HG02973 (cell line): ENCODE data around the gene MOB4.
"Not testable (repeated sequence)": the region's sequence is repeated elsewhere in the genome, so short reads cannot be mapped to it uniquely, and the experiment has no call there.

Source experiments
- ATAC-seq: cut with Tn5 transposase; IDR thresholded peaks from one replicate; pipeline ENCODE4 v1.9.1; 2021; ENCODE audit warnings: moderate library complexity; ENCODE audit not compliant: unreplicated experiment

The MOB4 gene

DNA sequence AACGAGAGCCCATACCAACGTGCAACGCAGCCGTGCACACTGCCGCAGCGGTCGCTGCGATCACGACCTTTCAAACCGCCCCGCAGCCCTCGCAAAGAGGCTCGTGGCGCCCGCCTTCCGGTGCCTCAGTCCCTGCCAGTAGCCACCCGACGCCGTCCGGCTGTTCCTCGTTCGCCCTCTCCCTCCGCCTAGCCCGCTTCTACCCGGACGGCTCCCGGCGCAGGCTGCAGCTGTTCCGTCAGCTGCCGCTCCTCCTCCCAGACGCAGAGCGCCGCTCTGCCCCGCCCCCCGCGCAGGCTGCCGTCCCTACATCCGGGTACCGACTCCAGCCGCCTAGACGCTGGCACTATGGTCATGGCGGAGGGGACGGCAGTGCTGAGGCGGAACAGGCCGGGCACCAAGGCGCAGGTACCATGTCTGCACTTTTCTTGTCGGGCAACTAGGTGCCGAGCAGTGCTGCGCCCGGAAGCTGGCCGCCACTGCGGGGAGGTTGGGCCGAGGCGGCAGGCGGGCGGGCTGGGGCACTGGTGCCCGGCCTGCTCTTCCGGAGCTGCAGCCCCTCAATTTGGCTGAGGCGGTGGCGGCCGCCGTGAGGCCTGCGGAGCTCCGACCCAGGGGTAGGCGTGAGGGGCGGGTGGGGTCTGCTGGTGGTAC, at the start of gene MOB4:
TSS of gene MOB4 (plus strand) at position 328 of the 654 bp plus-strand sequence. CDS start at position 349, 21 bp downstream.
- peak; percentile 94 for ATAC-seq

DNA sequence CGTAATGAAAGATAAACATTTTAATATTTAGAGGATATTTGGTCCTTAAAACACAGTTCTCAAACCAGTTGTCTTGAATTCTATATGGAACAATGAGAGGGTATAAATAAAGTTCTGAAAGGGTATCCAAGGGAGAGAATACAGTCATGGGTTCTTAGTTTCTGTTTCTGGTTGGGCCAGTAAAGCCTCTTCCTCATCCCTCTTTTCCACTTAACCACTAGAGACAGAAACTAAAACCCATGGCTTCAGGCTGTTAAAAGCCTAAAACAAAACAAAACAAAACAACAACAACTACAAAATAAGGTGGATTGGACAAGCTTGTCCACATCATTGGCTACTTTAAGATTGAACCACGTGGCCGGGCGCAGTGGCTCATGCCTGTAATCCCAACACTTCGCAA, 43.7 kb upstream of the MOB4 start:
- no peak for ATAC-seq

DNA sequence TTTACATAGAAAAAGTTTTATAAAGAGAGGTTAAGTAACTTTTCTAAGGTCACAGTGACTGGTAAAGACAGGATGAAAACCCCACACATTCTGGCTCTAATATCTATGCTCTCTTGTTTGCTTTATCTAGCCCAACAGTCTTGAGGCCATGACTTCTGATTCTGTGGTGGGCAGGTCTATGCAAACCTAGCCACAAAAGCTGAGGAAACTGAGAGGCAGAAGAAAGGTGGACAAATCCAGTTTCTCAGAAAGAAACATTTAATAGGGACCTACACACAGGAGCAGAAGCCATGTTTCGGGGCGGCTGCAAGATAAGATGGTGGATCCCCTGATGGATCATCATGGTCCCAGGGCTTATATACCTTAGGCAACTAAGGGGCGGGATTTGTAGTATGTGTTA, 38.1 kb upstream of the MOB4 start:
- ATAC-seq, result no peak

DNA sequence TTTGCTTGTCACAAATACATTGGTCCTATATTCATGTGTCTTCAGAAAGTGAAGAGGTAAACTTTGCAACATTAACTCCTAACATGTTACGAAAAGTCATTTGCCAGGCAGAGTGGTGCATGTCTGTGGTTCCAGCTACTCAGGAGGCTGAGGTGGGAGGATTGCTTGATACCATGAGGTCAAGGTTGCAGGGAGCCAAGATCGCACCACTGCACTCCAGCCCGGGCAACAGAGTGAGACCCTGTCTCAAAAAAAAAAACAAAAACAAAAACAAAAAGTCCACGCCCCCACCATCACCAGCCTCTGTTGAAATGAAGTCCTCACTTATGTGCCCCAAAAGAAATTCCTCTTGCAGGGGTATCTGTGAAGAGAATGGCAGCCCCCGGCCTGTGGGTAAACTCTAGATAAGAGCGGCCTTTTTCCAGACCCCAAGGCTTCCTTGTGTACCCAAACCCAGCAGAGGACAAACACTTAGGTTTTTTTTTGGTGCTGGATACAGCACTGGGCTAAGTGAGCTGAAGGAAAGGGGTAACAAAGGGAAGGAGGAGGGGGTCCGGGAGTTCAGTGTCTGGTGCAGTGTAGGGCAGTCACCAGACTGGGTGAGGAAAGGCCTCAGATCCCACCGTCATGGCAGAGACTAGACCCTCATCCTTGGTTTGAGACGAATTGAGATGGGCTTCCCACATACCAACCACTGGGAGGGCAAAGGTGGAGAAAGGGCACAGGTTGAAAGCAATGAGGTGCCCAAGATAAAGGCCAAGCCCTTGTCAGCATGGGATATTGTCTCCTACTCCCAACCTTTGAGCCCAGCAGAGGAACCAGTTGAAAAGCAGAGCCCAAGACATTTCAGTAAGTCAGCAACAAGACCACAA, 35.5 kb upstream of the MOB4 start:
- ATAC-seq, result no peak

DNA sequence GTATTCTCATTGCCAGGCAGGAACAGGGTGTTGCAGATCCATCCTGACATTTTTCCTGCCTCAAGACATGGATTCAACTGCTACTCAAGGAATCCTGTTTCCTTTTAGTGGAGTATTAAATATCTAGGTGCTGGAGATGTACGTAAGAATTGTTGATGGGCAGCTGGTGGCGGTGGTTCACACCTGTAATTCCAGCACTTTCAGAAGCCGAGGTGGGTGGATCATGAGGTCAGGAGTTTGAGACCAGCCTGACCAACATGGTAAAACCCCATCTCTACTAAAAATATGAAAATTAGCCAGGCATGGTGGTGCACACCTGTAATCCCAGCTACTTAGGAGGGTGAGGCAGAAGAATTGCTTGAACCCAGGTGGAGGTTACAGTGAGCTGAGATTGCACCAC, 31.6 kb upstream of the MOB4 start:
- not testable (repeated sequence) for ATAC-seq

DNA sequence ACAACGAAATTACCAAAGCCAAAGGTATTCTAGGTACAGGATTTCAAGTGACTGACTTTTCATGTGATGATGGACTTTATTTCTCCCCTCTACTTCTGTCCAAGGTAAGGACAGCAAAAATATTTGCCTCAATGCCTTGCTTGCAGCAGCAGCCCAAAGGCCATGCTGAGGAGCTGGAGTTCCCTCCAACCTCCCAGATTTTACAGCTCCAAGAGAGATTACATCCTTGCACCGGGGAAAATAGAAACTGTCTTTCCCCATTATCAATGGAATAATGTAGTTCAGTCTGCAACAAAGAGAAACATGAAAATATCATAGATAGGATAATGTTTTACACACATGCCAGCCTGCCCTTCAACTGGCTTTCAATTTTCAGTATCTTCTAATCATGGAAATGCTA, 29.7 kb upstream of the MOB4 start:
- ATAC-seq, result no peak

DNA sequence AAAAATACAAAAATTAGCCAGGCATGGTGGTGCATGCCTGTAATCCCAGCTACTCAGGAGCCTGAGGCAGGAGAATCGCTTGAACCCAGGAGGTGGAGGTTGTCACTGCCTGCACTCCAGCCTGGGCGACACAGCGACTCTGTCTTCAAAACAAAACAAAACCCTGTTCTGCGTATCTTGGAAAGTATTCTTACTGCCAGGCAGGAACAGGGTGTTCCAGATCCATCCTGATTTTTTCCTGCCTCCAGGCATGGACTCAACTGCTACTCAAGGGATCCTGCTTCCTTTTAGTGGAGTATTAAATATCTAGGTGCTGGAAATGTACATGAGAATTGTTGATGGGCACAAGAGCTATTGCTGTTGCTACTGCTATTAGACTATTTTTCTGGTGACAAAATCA, 28.5 kb upstream of the MOB4 start:
- ATAC-seq, result no peak

DNA sequence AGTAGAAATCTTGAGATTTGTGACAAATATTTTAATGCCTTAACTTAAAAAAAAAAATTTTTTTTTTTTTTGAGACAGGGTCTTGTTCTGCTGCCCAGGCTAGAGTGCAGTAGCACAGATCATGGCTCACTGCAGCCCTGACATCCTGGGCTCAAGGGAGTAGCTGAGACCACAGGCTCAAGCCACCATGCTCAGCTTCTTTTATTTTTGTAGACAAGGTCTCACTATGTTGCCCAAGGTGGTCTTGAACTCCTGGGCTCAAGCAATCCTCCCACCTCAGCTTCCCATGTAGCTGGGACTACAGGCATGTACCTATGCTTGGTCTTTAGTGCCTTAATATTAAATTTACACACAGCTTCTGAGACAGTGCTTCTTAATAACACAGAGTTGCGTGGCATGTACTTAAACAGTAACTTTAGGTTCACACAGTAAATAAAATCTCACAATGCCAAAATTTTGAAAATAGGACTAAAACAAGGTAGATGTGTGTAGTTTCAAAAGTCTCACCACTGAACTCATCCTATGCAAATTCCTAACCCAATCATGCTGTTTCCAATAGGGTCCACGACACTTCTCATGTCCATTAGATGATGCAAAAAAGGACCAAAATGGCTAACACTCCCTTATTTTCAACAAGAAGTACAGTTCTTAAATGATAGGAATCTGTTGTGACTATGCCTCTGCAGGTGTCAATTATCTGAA, 20.3 kb upstream of the MOB4 start:
- ATAC-seq, result no peak

DNA sequence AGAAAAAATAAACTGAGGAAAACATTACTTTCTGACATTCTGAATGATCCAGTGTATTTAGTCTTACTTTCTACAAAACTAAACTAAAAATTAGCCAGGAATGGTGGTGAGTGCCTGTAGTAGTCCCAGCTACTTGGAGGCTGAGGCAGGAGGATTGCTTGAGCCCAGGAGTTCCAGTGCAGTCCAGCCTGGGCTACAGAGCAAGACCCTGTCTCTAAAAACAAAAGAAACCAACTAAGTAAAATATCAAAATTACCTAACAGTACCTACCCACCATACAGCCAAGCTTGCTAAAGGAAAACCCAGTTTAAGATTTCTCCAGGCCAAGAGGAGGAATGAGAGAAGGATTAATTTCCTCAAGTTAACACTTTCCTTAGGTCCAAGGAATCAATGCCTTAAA, 19.2 kb upstream of the MOB4 start:
- ATAC-seq, result no peak

DNA sequence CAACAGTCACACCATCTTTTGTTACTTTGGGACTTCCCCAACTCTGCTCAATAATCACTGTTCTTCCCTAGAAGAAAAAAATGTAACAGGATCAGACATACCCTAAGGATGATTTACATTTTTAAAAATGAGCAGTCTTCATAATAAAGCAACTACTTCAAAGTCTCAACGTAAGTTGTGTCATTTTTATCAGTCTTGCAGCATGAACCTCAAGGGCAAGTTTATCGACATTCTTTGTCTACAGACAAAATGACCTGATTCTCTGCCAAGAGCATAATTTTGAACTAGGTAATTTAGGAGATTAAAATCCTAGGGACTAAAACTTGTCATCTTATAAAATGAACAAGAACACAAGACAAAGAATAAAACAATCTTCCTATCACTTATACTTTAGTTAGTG, 18.5 kb upstream of the MOB4 start:
- ATAC-seq, result no peak

DNA sequence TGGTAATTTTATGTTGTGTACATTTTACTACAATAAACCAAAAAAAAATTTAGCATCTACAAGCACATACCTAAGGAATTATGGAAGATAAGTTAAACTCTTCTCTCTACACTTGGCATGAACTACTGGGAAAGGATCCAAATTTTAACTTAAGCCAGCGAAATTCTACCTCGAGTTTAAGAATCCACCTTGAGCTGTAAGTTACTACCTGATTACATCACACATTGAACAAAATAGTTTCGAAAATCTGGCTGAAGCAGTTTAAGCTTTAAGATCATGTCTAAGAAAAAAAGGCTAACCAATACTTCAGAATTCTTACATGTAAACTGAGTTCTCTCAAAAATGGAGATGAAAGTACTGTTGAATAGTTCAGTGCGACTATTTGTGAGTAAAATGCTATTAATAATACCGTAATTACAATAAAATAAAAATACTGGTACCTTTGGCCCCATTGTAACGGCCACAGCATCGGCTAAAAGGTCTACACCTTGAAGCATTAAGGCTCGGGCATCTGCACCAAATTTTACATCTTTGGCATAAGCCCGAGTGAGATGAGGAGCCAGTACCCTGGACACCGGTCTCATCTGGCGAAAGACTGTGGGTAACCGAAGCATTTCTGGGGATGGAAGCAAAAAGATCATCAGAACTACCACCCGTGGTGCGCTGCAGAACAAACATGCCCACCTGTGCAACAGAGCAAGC, 17.5 kb upstream of the MOB4 start:
- ATAC-seq, result no peak

DNA sequence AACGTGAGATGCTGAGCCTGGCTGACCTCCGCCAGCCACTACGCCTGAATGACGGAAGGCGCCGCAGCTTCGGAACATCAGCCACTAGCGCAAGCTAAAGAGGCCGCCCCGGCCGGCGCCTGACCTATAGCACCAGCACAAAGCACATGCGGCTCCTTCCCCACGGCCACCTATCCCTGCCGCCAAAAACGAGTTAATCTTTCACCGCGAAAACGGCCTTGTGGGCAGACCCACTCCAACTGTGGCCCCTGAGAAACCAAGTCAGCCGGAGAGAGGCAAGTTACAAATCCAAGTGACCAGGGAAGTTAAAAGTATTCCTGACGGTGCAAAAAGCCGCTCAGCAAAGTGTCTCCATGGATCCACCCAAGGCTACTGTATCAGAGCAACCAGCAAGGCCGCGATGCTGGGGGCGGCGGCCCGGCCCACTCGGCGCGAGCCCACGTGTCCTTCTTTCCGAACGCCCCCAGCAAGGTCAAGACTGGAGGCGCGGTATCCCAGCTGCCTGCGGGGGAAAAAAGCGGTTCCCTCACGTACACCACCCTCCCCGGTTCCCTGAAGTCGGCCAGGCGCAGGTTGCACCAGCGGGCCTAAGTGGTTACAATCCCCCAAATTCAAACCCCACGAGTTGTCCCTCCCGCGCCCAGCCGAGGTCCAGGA, 16.8 kb upstream of the MOB4 start:
- ATAC-seq, result peak; percentile 28

DNA sequence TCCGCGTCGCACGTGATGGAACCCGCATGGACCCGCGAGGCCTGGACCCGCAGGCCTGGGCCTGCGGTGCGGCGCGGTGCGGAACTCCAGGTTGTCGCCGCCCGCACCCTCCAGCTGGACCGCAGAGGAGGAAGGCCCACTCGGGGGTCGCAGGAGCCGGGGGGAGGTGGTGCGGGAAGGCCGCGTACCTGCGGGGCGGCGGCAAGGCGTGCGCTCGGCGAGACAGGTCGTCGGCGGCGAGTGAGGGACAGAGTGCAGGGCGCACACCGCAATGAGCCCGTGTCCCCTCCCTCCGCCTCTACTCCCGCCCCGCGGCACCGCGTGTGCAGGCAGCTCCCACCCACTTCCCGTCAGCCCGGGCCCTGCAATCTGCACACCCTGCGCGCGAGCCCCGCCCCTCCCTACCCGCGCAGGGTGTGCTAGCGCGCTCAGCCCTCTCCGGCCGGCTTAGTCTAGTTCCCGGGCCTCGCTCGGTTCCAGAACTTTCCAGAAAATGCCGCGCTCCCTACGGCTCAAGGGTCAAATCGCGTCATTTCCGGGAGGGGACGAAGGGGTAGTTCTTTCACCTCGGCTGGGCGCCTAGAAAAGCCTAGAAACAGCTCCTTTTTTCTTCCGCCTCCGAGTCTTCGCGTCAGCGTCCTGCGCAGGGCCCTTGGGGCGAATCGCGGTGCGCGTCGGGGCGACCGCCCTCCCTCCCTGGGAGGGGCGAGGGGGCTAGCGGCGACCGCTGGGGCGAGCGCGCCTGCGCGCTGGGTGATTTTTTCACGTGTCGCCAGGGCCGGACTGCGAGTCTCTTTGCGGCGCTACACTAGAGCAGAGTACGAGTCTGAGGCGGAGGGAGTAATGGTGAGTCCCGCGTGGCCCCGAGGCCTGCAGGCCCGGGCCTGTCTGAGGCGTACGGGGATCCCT, 16.0 kb upstream of the MOB4 start, which contains the start of the genes HSPD1 and HSPE1:
TSS of gene HSPD1 (minus strand) at position 247 of the 909 bp plus-strand sequence. CDS start 992 bp downstream, outside the sequence.
TSS of gene HSPE1 (plus strand) at position 786 of the 909 bp plus-strand sequence. CDS start at position 844, 58 bp downstream.
- ATAC-seq, result peak; percentile 74

DNA sequence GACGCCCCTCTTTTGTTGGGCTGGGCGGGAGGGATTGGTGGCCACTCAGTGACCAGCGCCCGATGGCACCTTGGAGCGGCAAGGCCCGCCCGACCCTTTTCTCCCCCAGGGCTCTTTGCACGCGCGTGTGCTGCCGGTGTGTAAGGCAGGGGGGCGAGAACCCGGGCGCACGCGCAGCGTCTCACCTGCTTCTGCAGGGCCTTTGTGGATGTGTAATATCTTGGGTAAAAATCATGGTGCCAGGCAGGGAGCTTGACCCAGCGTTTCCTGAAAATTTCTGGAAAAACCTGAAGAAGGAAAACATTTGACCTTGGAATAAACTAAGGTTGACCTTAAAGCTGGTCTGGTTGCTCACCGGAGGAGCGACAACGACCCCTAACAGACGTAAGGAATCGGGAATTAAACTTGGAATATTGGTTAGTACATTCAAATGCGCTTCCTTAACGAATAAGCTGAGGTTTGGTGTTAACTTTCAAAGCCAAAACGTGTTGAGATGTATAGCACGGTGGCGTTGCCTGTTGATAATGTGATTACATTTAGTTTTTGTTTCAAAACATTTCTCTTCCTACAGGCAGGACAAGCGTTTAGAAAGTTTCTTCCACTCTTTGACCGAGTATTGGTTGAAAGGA, 15.2 kb upstream of the MOB4 start:
- ATAC-seq, result peak; percentile 5

DNA sequence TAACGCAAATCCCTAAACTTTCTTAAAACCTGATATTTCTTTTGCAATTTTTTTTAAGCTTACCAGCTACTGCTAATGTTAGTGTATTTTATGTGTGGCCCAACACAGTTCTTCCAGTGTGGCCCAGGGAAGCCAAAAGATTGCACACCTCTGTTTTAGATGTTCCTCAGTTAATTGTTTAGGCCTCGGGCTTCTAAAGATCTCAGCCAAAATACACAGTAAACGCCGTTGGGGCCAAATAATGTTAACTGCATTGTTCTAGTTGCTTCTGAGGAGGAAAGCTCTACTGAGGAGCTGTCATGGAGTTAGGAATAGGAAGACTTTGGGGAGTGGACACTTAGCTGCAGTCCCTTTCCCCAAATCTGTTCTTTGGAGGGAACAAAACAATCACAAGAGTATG, 13.7 kb upstream of the MOB4 start:
- ATAC-seq, result no peak

DNA sequence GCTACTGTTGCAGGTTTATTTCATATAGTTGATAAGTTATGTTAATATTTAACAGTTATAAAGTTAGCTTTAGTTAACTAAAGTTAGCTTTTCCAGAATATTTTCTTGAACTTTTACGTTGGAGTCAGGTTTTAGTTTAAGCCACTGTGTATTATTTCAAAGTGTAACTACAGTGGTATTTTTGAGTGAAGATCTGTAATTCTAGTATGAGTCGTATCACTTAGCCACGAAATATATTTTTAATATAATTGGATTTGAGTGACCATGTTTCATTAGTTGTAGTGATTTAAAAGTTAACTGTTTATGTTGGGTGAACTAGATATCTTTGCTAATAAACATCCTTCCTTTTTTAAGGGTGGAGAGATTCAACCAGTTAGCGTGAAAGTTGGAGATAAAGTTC, 13.2 kb upstream of the MOB4 start:
- no peak for ATAC-seq

DNA sequence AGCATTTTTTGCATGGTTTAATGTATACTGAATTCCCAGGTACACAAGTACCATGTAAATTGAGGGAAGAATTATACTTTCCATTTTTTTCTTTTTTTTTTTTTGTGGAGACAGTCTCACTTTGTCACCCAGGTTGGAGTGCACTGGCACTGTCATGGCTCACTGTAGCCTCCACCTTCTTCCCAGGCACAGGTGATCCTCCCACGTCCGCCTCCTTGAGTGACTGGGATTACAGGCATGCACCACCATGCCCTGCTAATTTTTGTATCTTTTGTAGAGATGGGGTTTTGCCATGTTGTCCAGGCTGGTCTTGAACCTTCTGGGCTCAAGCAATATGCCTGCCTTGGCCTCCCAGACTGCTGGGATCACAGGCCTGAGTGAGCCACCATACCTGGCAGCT, 11.9 kb upstream of the MOB4 start:
- ATAC-seq, result no peak

DNA sequence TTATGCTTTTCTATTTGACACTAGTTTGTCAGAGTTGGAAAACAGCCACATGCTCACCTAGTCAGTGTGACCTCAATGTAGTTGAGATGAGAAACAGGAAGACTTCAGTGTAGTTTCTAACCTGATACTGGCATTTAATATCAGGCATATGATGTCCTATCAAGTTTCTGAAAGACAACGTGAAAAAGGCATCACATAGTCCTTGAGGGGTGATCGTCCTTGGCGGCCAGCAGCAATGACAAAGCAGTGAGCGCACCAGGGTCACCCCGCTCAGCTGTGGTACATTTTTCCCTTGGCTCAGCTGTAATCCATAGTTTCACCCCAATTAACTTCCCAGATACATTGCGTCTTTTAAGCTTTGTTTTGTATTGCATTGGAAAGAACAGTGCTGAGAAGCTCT, 11.4 kb upstream of the MOB4 start:
- no peak for ATAC-seq

DNA sequence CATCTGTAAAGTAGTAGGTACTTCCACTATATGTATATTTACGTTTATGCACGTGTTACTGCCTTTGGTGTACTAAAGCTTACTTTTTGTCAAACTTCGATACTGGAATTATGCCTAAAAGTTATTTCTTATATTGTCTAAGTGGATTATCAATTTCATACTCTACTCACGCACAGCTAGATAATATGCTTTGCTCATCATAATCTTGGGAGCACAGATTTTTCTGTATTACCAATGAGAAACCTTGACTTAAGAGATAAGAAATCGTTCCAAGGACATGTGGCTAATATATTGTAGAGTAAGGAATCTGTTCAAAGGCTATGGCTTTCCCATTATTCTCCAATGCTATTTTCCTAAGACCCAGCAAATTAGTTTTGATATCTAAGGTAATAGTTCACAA, 9.2 kb upstream of the MOB4 start:
- ATAC-seq, result no peak
